Uterus (tissue), 4 donors: ENCODE measurements around the gene SMIM20. TPM values are rescaled to one million over a fixed set of nuclear protein-coding genes. Genes with fewer than 3 reads are reported as not detected.

Source experiments
- DNase-seq, 2 donors: peaks; one replicate each; pipeline ENCODE4 v3.0.0-alpha.2; 2019 to 2020
- H3K27ac ChIP-seq, 2 donors: fragments of 200-600 bp; sonication (generic); 1 replicate in 1 of 2; 2 replicates in 1 of 2; pipeline ENCODE4 v1.5.1; 2016 to 2018
- H3K27me3 ChIP-seq, 2 donors: fragments of 200-600 bp; sonication (generic); one replicate each; pipeline ENCODE4 v1.5.1; 2018 to 2019; ENCODE audit warnings: control low read depth in 1 of 2
- H3K36me3 ChIP-seq, 2 donors: fragments of 200-600 bp; sonication (generic); one replicate each; pipeline ENCODE4 v1.5.1; 2019; ENCODE audit warnings: control low read depth in 1 of 2
- H3K4me1 ChIP-seq, 2 donors: fragments of 200-600 bp; sonication (generic); one replicate each; pipeline ENCODE4 v1.5.1; 2018 to 2019; ENCODE audit warnings: control low read depth in 1 of 2
- H3K4me3 ChIP-seq, 2 donors: fragments of 200-600 bp; sonication (generic); 1 replicate in 1 of 2; 2 replicates in 1 of 2; pipeline ENCODE4 v1.5.1; 2018 to 2019; ENCODE audit warnings: mild to moderate bottlenecking in 1 of 2
- H3K9me3 ChIP-seq, 2 donors: fragments of 200-600 bp; sonication (generic); one replicate each; pipeline ENCODE4 v1.5.1; 2019; ENCODE audit warnings: control low read depth in 1 of 2
- POLR2A ChIP-seq, 2 donors: fragments of 450-650 bp; IDR thresholded peaks; one replicate each; pipeline ENCODE4 v1.6.1; 2016; ENCODE audit warnings: antibody characterized with exemption in 2 of 2, mild to moderate bottlenecking in 1 of 2, moderate library complexity in 1 of 2
- intact Hi-C: fragments of 100-400 bp; cut with DNase I; formaldehyde crosslinking; loops from one replicate; pipeline ENCODE4 v1.15.1; 2023; ENCODE audit warnings: low total_unique reads
- total RNA-seq, 4 donors: library from RNA; depleted of rRNA in 3 of 4; stranded (reverse); fragments of >200 nt in 3 of 4; gene quantifications; one replicate each; pipeline versions ENCODE4 v1.1.0 to v1.2.4, GENCODE V29; 2014 to 2023
- TF ChIP-seq, protein P1 (sequence below), 4 experiments: fragments of 200-600 bp in 2 of 4; fragments of 450-650 bp in 2 of 4; sonication (generic) in 2 of 4; IDR thresholded peaks; one replicate each; pipeline ENCODE4 v1.5.1; 2016 to 2019; ENCODE audit warnings: antibody characterized with exemption in 4 of 4, mild to moderate bottlenecking in 2 of 4, moderate library complexity in 1 of 4
- donor health status: DM: yes; HTN: yes; CAD: no.

Gene SMIM20
- total RNA-seq, 4 donors from 2014 or later, result 22.7 to 208 (median 32.4) TPM

DNA sequence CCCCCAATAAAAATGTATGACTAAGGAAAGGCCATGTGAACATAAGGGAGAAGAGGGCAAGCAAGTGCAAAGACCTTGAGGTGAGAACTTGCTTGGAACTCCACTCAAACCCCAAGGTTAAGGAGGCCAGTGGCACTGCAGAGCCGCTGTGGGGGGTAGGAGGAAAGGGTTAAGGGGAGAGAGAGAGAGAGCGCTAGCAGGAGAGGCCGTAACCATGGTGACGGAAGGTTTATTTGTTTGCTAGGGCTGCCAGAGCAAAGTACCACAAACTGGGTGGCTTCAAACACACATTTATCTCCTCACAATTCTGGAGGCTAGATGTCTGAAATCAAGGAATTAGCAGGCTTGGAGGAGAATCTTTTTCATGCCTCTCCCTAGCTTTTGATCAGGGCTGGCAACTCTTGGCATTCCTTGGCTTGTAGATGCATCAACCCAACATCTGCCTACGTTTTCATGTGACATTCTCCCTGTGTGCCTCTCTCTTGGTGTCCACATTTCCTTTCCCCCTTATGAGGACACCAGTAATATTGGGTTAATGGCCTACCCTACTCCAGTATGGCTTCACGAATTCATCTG lies 35.2 kb downstream of the SMIM20 start:
- no peaks in the 10 kb centered on the region for H3K27me3 ChIP-seq
- intact Hi-C loops, result no loop called here
- no peak for TF ChIP-seq POLR2A (IDR thresholded peaks at IDR 0.05)
- TF ChIP-seq, protein P1, sequence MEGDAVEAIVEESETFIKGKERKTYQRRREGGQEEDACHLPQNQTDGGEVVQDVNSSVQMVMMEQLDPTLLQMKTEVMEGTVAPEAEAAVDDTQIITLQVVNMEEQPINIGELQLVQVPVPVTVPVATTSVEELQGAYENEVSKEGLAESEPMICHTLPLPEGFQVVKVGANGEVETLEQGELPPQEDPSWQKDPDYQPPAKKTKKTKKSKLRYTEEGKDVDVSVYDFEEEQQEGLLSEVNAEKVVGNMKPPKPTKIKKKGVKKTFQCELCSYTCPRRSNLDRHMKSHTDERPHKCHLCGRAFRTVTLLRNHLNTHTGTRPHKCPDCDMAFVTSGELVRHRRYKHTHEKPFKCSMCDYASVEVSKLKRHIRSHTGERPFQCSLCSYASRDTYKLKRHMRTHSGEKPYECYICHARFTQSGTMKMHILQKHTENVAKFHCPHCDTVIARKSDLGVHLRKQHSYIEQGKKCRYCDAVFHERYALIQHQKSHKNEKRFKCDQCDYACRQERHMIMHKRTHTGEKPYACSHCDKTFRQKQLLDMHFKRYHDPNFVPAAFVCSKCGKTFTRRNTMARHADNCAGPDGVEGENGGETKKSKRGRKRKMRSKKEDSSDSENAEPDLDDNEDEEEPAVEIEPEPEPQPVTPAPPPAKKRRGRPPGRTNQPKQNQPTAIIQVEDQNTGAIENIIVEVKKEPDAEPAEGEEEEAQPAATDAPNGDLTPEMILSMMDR (IDR thresholded peaks at IDR 0.05), result no peak
- no peaks in the 10 kb centered on the region for H3K4me1 ChIP-seq
- DNase-seq, result no peak
- H3K4me3 ChIP-seq, result no peak overlapping the region
- H3K36me3 ChIP-seq, result no peaks in the 10 kb centered on the region
- no peak overlapping the region for H3K27ac ChIP-seq
- H3K9me3 ChIP-seq, result no peaks in the 10 kb centered on the region

DNA sequence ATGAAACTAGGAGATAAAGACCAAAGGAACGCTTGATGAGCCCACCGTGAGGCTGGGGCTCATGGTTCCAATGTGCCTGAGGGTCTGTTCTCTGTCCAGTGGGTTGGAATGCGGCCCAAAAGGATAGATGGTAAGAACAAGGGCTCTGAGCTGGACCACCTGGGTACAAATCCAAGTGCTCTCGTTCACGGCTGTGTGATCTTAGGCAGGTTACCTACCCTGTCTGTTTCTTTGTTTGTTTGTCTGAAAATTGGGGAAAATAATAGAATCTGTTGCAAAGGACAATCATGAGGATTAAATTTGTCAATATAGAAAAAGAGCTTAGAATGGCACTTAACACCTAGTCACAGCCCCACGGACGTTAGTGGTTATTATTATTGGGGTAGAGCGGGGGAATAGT lies 36.0 kb downstream of the SMIM20 start:
- intact Hi-C loops, result no loop called here

DNA sequence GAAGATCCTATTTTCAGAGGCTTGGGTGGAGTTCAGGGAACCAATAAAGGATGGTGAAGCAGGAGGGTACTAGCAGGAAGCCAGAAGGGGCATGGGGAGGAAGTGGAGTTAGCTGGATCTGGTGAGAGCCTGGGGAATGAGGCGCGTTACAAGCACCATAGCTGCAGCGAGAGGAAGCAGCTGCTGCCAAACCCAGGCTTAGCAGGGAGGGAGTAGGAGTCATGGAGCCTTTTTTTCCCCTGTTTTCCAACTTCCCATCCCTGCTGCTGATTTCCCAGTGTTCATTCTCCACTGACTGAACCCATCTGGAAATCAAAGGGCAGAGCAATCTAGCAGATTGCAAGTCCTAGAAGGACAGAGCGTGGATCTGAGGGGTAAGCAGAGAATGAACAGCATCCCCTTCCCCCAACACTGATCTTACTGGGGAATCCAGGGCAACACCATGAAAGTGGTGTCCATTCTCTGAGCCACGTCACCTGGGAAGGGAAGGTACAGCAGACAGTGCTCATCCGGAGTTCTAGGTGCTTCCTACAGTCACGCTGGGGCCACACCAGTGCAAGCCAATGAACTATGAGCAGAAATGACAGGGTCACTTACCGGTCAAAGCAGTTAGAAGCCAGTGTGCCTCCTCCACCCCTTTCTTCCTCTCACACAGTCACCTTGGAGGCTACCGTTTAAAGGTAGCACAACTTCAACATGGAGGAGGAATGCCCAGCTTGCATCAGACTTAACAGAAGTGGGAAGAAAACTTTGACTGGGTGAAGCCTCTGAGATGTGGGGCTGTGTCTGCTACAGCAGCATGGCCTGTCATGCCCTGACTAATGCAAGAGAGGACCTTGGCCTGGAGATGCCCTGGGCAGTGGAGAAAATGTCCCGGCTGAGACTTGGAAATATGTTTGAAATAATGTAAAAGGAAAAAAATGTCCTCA lies 36.7 kb downstream of the SMIM20 start:
- Histone ChIP-seq H3K27ac (no peak overlapping the region), H3K27me3 (no peaks in the 10 kb centered on the region), H3K9me3 (no peaks in the 10 kb centered on the region), H3K4me3 (no peak overlapping the region), H3K4me1 (no peaks in the 10 kb centered on the region), H3K36me3 (no peaks in the 10 kb centered on the region)
- DNase-seq, result no peak
- TF ChIP-seq POLR2A (IDR thresholded peaks at IDR 0.05), result no peak
- TF ChIP-seq, protein P1 (IDR thresholded peaks at IDR 0.05), result no peak
- intact Hi-C loops, result no loop called here

More for the DNA sequence above, 36.0 kb downstream of the SMIM20 start:
- Histone ChIP-seq H3K27ac (no peak overlapping the region), H3K9me3 (no peaks in the 10 kb centered on the region), H3K27me3 (no peaks in the 10 kb centered on the region), H3K4me3 (no peak overlapping the region), H3K36me3 (no peaks in the 10 kb centered on the region), H3K4me1 (no peaks in the 10 kb centered on the region)
- no peak for TF ChIP-seq POLR2A (IDR thresholded peaks at IDR 0.05)
- TF ChIP-seq, protein P1 (IDR thresholded peaks at IDR 0.05), result no peak
- DNase-seq, result no peak

DNA sequence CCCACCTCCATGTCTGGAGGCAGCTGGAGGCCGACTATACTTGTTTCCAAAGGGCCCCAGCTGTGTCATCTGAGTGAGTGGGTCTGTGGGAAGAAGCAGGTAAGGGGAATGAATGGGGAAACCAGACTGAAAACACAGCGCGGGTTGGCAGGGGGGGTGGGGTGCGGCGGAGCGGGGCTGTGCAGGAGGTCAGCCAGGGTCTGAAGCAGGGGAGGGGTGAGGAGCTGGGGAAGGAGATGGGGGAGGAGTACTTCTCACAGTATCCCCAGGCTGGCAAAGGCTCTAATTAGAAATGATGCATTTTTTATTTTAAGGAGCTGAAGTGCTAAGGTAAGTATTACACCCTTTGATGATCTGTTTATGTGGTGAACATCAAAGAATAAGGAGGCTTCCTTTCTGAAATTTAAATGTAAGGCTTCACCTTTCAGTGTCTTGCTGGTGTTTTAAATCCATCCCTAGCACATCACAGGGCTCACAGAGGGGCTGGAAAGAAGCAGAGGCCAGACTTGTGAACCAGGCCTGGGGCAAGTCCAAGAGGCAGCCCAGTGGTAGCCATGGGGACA lies 37.5 kb downstream of the SMIM20 start:
- no peak for DNase-seq
- TF ChIP-seq POLR2A (IDR thresholded peaks at IDR 0.05), result no peak
- TF ChIP-seq, protein P1 (IDR thresholded peaks at IDR 0.05), result no peak
- H3K9me3 ChIP-seq, result no peaks in the 10 kb centered on the region

DNA sequence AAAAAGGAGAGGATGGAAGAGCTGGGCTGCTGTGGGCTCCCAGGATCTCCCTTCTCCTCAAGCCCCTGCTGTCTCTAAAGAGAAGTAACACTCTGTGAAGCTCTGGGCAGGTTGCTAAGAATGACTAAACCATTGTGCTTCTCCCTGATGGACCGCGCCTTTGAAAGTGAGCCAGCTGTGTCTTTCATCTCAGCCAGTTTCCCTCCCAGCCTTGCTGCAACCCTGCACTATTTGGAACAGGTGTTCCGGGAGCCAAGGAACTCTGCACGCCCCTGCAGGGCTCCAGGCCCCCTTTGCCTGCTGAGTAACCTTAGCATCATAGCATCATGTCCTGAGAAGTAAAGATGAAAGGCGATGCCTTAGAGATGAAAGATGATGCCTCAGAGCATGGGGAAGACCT lies 39.7 kb downstream of the SMIM20 start:
- Histone ChIP-seq H3K4me1 (no peaks in the 10 kb centered on the region), H3K4me3 (no peak overlapping the region), H3K27me3 (no peaks in the 10 kb centered on the region), H3K36me3 (no peaks in the 10 kb centered on the region), H3K27ac (no peak overlapping the region), H3K9me3 (no peaks in the 10 kb centered on the region)
- TF ChIP-seq, protein P1 (IDR thresholded peaks at IDR 0.05), result no peak
- TF ChIP-seq POLR2A (IDR thresholded peaks at IDR 0.05), result no peak
- intact Hi-C loops, result no loop called here
- DNase-seq, result no peak

More for the DNA sequence above, 37.5 kb downstream of the SMIM20 start:
- Histone ChIP-seq H3K27me3 (no peaks in the 10 kb centered on the region), H3K4me1 (no peaks in the 10 kb centered on the region), H3K36me3 (no peaks in the 10 kb centered on the region), H3K27ac (no peak overlapping the region), H3K4me3 (no peak overlapping the region)
- intact Hi-C loops, result no loop called here
